Measurements from ENCODE around the gene FGF8. TPM values are rescaled to one million over a fixed set of nuclear protein-coding genes. Genes with fewer than 3 reads are reported as not detected.
A peak's percentile ranks its signal among the peaks of the same experiment; 100 is the strongest.

FGF8 gene
- total and polyA plus RNA-seq, 9 of the 15 experiments (the other 6 are each of a cell fraction or from before 2014, with no cell fraction given) = 0.13 to 0.82 (median 0.37) TPM; not detected in 5

DNA sequence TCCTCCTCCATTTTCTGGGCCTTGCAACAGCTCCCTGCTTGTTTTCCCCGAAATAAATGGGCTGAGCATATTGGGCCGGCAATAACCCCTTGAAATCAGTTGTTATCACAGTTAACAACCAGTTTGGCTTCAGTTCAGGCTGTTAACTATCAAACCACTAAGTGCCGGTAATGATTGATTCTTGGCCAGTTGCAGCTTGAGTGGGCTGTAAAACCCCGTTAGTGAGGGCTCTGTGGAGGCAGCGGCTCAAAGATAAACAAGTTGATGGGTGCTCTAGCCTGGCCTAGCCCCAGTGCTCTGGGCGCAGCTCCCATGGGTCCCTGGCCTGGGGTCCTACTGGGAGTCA is 8.3 kb downstream of the FGF8 start:
- Histone ChIP-seq H3K36me3 (ENCODE audit: control insufficient read depth, insufficient read depth, low read length) (no peaks in the 10 kb centered on the region), H3K9ac (ENCODE audit: insufficient read depth in 1 of 2, low read depth in 2 of 2, low read length in 2 of 2) (no peak overlapping the region; a peak in 1 of 4 replicates), H3K27ac (ENCODE audit: extremely low read depth, low read depth, low read length) (no peak overlapping the region), H3K79me2 (ENCODE audit: control insufficient read depth, insufficient read depth, low read length) (no peaks in the 10 kb centered on the region), H3K4me1 (replicated peaks in 1 of 2; ENCODE audit: control insufficient read depth in 2 of 2, insufficient read depth in 2 of 2, low read length in 2 of 2) (peaks cover 0 to 12% of the 10 kb centered on the region in 2 experiments; a peak in 2 of 5 replicates), H2AFZ (ENCODE audit: low read depth, low read length) (no peak overlapping the region), H3K9me1 (ENCODE audit: control insufficient read depth, insufficient read depth, low read length) (no peaks in the 10 kb centered on the region), H4K20me1 (replicated peaks; ENCODE audit: control insufficient read depth, insufficient read depth, low read length) (0 out of 2 replicates have a peak, but pooled peaks cover 5% of the 10 kb centered on the region), H3K4me2 (ENCODE audit: insufficient read depth, low read length) (no peak overlapping the region), H3K27me3 (ENCODE audit: control insufficient read depth in 2 of 2, insufficient read depth in 2 of 2, low read length in 2 of 2) (peaks cover 23 to 64% of the 10 kb centered on the region in 2 experiments), H3K4me3 (no peak overlapping the region), H3K9me3 (replicated peaks; ENCODE audit: control insufficient read depth, insufficient read depth, low read depth, low read length) (no peaks in the 10 kb centered on the region)
- peak in 1 of 4 experiments; percentile 9 for DNase-seq (ENCODE audit: extremely low read depth in 1 of 4, low spot score in 3 of 4)
- no peak for FAIRE-seq
- in situ Hi-C loops (cut with MboI) = no loop called here
- ATAC-seq = no peak; the same call in 2 of the 3 replicates
- WGBS (ENCODE audit: insufficient coverage, low coverage, missing lambda C conversion rate) = 4% methylated on average over 6 of the region's 6 CpGs
- TF ChIP-seq PTBP1 (IDR thresholded peaks at IDR 0.05; ENCODE audit: low read depth, low read length) (no peak), NFIC (IDR thresholded peaks at IDR 0.05) (peak; percentile 38; the same call in 1 of the 2 replicates), KDM1A (IDR thresholded peaks at IDR 0.05) (peak; percentile 65 to 73; a peak in 2 of 4 replicates), CBFA2T2 (conservative IDR thresholded peaks at IDR 0.05) (0 out of 2 replicates have a peak, but pooled peaks have one; percentile 17), CBFA2T3 (IDR thresholded peaks at IDR 0.05) (peak; percentile 63), ZNF551 (CRISPR knock-in tag; IDR thresholded peaks at IDR 0.05) (no peak)
- ChIA-PET POLR2A (interaction anchor here (0.6 to 1.6 kb wide), 3 partner anchors 14 to 665 kb away, joined by 3 to 4 read pairs (median 3); partner anchors contain the start of genes CUEDC2 and NPM3), CTCF (ENCODE audit: low intra/inter-chr PET ratio) (no interaction called here)
- BruUV-seq (replicated peaks) = no TSS peak
- intact Hi-C loops (cut with micrococcal nuclease) = no loop called here

Data from K562 (cell line).